ENCODE data around the gene ARHGAP31.

ARHGAP31 gene

GRCh38 chr3:119400466-119400865, 106.3 kb downstream of the ARHGAP31 start:
- no peak for DNase-seq

GRCh38 chr3:119401069-119401468, 106.9 kb downstream of the ARHGAP31 start:
- no peak for DNase-seq

GRCh38 chr3:119401503-119402440, 107.6 kb downstream of the ARHGAP31 start:
- DNase-seq = no peak

- no peak for DNase-seq
Observed at GRCh38 chr3:119402791-119403190, 108.6 kb downstream of the ARHGAP31 start.

GRCh38 chr3:119403201-119403600, 109.0 kb downstream of the ARHGAP31 start:
- DNase-seq = no peak

- no peak for DNase-seq
Observed at GRCh38 chr3:119405315-119405714, 111.1 kb downstream of the ARHGAP31 start.

- DNase-seq = no peak
Observed at GRCh38 chr3:119408243-119408950, 114.2 kb downstream of the ARHGAP31 start.

- DNase-seq = no peak
Observed at GRCh38 chr3:119409844-119410243, 115.7 kb downstream of the ARHGAP31 start.

GRCh38 chr3:119413603-119414280, 119.6 kb downstream of the ARHGAP31 start:
- DNase-seq = no peak

GRCh38 chr3:119416873-119417272, 122.7 kb downstream of the ARHGAP31 start:
- no peak for DNase-seq

- no peak for DNase-seq
Observed at GRCh38 chr3:119417771-119418512, 123.8 kb downstream of the ARHGAP31 start.

GRCh38 chr3:119418641-119419040, 124.5 kb downstream of the ARHGAP31 start:
- DNase-seq = no peak

GRCh38 chr3:119420196-119420595, 126.0 kb downstream of the ARHGAP31 start:
- DNase-seq = no peak

GRCh38 chr3:119427669-119428068, 133.5 kb downstream of the ARHGAP31 start:
- no peak for DNase-seq

- no peak for DNase-seq
Observed at GRCh38 chr3:119428538-119428937, 134.4 kb downstream of the ARHGAP31 start.

- no peak for DNase-seq
Observed at GRCh38 chr3:119433613-119434325, 139.6 kb downstream of the ARHGAP31 start.

GRCh38 chr3:119434703-119435102, 140.5 kb downstream of the ARHGAP31 start:
- no peak for DNase-seq

GRCh38 chr3:119436977-119437376, 142.8 kb downstream of the ARHGAP31 start:
- no peak for DNase-seq

GRCh38 chr3:119437691-119438258, 143.6 kb downstream of the ARHGAP31 start:
- DNase-seq = no peak

GRCh38 chr3:119443179-119443578, 149.0 kb downstream of the ARHGAP31 start:
- no peak for DNase-seq

GRCh38 chr3:119444590-119444989, 150.4 kb downstream of the ARHGAP31 start:
- DNase-seq = no peak

GRCh38 chr3:119453822-119454221, 159.6 kb downstream of the ARHGAP31 start:
- no peak for DNase-seq
